OCI-LY3 (cell line): ENCODE results near the gene SPANXA2.
"Not testable (repeated sequence)": the region's sequence is repeated elsewhere in the genome, so short reads cannot be mapped to it uniquely, and the experiment has no call there.

ENCODE experiments used
- H2AFZ ChIP-seq: fragments of 200-600, 300-600 bp; shearing (Covaris generic); 2 replicates; pipeline ENCODE4 v1.6.0; 2014; ENCODE audit warnings: antibody characterized with exemption, low read depth, low read length
- H3K27ac ChIP-seq: fragments of 200-600, 300-600 bp; sonication (generic); 2 replicates; pipeline ENCODE4 v1.5.1; 2014; ENCODE audit warnings: mild to moderate bottlenecking, low read length, moderate library complexity, mixed read lengths
- H3K27me3 ChIP-seq: fragments of 200-600, 300-600 bp; sonication (generic); 2 replicates; pipeline ENCODE4 v1.6.1; 2014; ENCODE audit warnings: low read depth, low read length, mixed read lengths
- H3K36me3 ChIP-seq: fragments of 200-600, 300-600 bp; sonication (generic); replicated peaks from 2 replicates; pipeline ENCODE3; 2014; ENCODE audit warnings: low read depth, low read length, mixed read lengths
- H3K4me1 ChIP-seq: fragments of 300-600, 200-600 bp; sonication (generic); 2 replicates; pipeline ENCODE4 v1.6.1; 2014; ENCODE audit warnings: low read length, mixed read lengths
- H3K4me2 ChIP-seq: fragments of 200-600, 300-600 bp; sonication (generic); 2 replicates; pipeline ENCODE4 v1.6.1; 2014; ENCODE audit warnings: low read length, mixed read lengths
- H3K4me3 ChIP-seq: fragments of 300-600, 200-600 bp; sonication (generic); 2 replicates; pipeline ENCODE4 v1.5.1; 2014; ENCODE audit warnings: antibody characterized with exemption, mild to moderate bottlenecking, low read length, moderate library complexity
- H3K79me2 ChIP-seq: fragments of 300-600, 200-600 bp; shearing (Covaris generic); 2 replicates; pipeline ENCODE4 v1.6.1; 2014; ENCODE audit warnings: mild to moderate bottlenecking, low read length, mixed read lengths
- H3K9ac ChIP-seq: fragments of 300-600, 200-600 bp; shearing (Covaris generic); 2 replicates; pipeline ENCODE4 v1.6.0; 2014; ENCODE audit warnings: mild to moderate bottlenecking, low read length, moderate library complexity
- H3K9me3 ChIP-seq: fragments of 200-600, 300-600 bp; shearing (Covaris generic); 2 replicates; pipeline ENCODE4 v1.6.1; 2014; ENCODE audit warnings: low read length, mixed read lengths; ENCODE audit not compliant: insufficient read depth
- H4K20me1 ChIP-seq: fragments of 200-600, 300-600 bp; sonication (generic); 2 replicates; pipeline ENCODE4 v1.6.1; 2016; ENCODE audit warnings: low read length, mixed read lengths; ENCODE audit not compliant: insufficient read depth
- EZH2phosphoT487 ChIP-seq: fragments of 200-600 bp; shearing (Covaris generic); IDR thresholded peaks from 2 replicates; pipeline ENCODE4 v1.6.1; 2018; ENCODE audit warnings: antibody characterized with exemption, mixed run types, low read depth
- TF ChIP-seq, protein P1 (sequence below): fragments of 200-600, 300-600 bp; sonication (generic); IDR thresholded peaks from 2 replicates; pipeline ENCODE4 v1.5.1; 2014; ENCODE audit warnings: antibody characterized with exemption, low read length, low read depth

SPANXA2 gene, protein sequence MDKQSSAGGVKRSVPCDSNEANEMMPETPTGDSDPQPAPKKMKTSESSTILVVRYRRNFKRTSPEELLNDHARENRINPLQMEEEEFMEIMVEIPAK

DNA sequence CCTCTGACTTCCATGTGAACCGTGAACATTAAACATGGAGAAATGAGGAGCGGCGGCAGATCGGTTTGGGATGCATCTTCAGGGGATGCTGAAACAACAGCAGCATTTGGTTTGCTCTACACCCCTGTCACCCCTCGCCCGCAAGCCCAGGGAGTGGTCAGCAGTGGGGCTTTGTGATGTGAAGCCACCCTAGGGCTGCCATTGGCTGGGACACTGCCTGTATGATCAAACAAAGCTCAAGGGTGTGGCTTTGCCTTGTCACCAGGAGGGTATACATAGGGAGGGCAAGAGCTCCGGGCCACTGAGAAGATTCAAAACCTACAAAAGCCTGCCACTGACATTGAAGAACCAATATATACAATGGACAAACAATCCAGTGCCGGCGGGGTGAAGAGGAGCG lies at the start of gene SPANXA2:
TSS of gene SPANXA2 (plus strand) at position 301 of the 400 bp plus-strand sequence. CDS start at position 361, 60 bp downstream.
- not testable (repeated sequence) for H3K4me1 ChIP-seq, H3K4me3 ChIP-seq, H3K9me3 ChIP-seq, H2AFZ ChIP-seq, H3K4me2 ChIP-seq, H3K27me3 ChIP-seq, H3K36me3 ChIP-seq, H4K20me1 ChIP-seq, H3K79me2 ChIP-seq, H3K9ac ChIP-seq, H3K27ac ChIP-seq

DNA sequence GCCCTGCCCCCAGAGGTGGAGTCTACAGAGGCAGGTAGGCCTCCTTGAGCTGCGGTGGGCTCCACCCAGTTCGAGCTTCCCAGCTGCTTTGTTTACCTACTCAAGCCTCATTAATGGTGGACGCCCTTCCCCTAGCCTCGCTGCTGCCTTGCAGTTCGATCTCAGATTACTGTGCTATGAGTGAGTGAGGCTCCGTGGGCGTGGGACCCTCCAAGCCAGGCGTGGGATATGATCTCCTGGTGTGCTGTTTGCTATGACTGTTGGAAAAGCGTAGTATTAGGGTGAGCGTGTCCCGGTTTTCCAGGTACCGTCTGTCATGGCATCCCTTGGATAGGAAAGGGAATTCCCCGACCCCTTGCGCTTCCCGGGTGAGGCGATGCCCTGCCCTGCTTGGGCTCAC lies 47.0 kb upstream of the SPANXA2 start:
- H3K9me3 ChIP-seq, H4K20me1 ChIP-seq, H3K4me1 ChIP-seq, H3K27ac ChIP-seq, H3K79me2 ChIP-seq, H2AFZ ChIP-seq, H3K4me3 ChIP-seq, H3K36me3 ChIP-seq, H3K4me2 ChIP-seq, H3K9ac ChIP-seq, H3K27me3 ChIP-seq: not testable (repeated sequence)

DNA sequence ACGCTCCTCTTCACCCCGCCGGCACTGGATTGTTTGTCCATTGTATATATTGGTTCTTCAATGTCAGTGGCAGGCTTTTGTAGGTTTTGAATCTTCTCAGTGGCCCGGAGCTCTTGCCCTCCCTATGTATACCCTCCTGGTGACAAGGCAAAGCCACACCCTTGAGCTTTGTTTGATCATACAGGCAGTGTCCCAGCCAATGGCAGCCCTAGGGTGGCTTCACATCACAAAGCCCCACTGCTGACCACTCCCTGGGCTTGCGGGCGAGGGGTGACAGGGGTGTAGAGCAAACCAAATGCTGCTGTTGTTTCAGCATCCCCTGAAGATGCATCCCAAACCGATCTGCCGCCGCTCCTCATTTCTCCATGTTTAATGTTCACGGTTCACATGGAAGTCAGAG lies 4.9 kb upstream of the SPANXA2 start, which contains the start of gene SPANXA1:
TSS of gene SPANXA1 (minus strand) at position 101 of the 400 bp plus-strand sequence. CDS start at position 41, 60 bp downstream.
- H3K79me2 ChIP-seq, H4K20me1 ChIP-seq, H3K9ac ChIP-seq, H3K27ac ChIP-seq, H3K9me3 ChIP-seq, H2AFZ ChIP-seq, H3K36me3 ChIP-seq, H3K4me3 ChIP-seq, H3K4me2 ChIP-seq, H3K4me1 ChIP-seq, H3K27me3 ChIP-seq: not testable (repeated sequence)

DNA sequence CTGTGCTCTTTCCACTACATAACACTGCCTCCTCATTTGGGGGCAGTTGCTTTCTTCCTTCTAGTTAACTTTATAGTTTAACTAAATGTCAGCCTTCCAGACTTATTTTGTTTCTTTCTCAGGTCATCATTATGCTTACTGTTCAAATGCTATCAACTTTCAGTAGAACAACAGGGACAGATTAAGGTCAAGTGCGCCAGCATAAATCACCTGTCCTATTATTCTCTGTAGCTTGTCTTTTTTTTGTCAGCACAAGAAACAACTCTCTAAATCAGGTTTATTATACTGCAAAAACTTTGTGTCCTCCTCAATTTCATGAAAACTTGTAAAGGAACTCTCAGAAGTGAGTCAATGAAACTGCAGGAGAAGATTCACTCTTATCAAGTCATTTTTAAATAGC lies 19.6 kb downstream of the SPANXA2 start:
- Histone ChIP-seq H3K27me3 (no peaks in the 10 kb centered on the region), H2AFZ (no peak overlapping the region), H3K4me2 (no peak overlapping the region), H3K4me3 (no peak overlapping the region), H3K79me2 (no peaks in the 10 kb centered on the region), H3K9me3 (no peaks in the 10 kb centered on the region), H3K9ac (no peak overlapping the region), H3K27ac (no peak overlapping the region), H4K20me1 (no peaks in the 10 kb centered on the region), H3K4me1 (no peaks in the 10 kb centered on the region), H3K36me3 (no peaks in the 10 kb centered on the region)
- TF ChIP-seq, protein P1, sequence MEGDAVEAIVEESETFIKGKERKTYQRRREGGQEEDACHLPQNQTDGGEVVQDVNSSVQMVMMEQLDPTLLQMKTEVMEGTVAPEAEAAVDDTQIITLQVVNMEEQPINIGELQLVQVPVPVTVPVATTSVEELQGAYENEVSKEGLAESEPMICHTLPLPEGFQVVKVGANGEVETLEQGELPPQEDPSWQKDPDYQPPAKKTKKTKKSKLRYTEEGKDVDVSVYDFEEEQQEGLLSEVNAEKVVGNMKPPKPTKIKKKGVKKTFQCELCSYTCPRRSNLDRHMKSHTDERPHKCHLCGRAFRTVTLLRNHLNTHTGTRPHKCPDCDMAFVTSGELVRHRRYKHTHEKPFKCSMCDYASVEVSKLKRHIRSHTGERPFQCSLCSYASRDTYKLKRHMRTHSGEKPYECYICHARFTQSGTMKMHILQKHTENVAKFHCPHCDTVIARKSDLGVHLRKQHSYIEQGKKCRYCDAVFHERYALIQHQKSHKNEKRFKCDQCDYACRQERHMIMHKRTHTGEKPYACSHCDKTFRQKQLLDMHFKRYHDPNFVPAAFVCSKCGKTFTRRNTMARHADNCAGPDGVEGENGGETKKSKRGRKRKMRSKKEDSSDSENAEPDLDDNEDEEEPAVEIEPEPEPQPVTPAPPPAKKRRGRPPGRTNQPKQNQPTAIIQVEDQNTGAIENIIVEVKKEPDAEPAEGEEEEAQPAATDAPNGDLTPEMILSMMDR = no peak
- no peak for TF ChIP-seq EZH2phosphoT487

DNA sequence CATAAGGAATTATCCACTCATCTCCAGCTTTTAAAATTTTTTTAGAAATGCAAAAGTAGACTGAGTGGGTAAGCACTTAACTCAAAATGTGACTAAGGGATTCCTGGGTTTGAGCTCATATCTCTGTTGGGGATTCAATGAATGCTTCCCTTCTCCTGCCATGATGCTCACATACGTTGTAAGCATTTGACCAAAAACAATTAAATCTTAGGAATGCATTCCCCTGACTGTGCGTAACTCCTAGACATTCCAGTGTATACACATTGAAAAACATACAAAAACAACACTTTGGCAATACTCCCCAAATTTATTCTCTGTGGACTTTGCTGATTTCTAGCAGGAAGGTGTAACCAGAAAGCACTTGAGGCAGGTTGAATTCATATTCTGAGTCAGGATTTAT lies 29.8 kb downstream of the SPANXA2 start:
- H3K9ac ChIP-seq = no peak overlapping the region
- H3K79me2 ChIP-seq = no peaks in the 10 kb centered on the region
- no peaks in the 10 kb centered on the region for H3K9me3 ChIP-seq
- H3K4me2 ChIP-seq = no peak overlapping the region
- no peaks in the 10 kb centered on the region for H3K36me3 ChIP-seq
- H3K4me3 ChIP-seq = no peak overlapping the region
- no peak overlapping the region for H2AFZ ChIP-seq
- no peak overlapping the region for H3K27ac ChIP-seq
- no peaks in the 10 kb centered on the region for H3K4me1 ChIP-seq
- H4K20me1 ChIP-seq = no peaks in the 10 kb centered on the region
- H3K27me3 ChIP-seq = no peaks in the 10 kb centered on the region
- TF ChIP-seq, protein P1 = no peak
- TF ChIP-seq EZH2phosphoT487 = no peak
